Posterior vena cava (tissue), 2 donors: ENCODE results near the gene SYPL1. TPM values are rescaled to one million over a fixed set of nuclear protein-coding genes. Genes with fewer than 3 reads are reported as not detected.

Experiments
- DNase-seq: peaks from one replicate; pipeline ENCODE4 v3.0.0-alpha.2; 2020; ENCODE audit warnings: low spot score
- intact Hi-C, 2 donors: fragments of 100-400 bp; cut with DNase I; formaldehyde crosslinking; loops; one replicate each; pipeline versions ENCODE4 v1.14.1 to v1.14.2; 2022 to 2023
- total RNA-seq, 2 donors: library from RNA; stranded (reverse); fragmentation: NEBNext Ultra II Directional; extraction: Animal tissue kit (Norgen Biotek cat#: 25700); gene quantifications; one replicate each; pipeline ENCODE4 v1.2.1, GENCODE V29; 2021
- donor health status: DM: yes; HTN: yes; CAD: no.
- donor health status: DM: yes; HTN: yes; CAD: no.

SYPL1 gene
- total RNA-seq, 2 donors from 2014 or later = 81.4 to 89.8 TPM

GRCh38 chr7:106102387-106102966, 9.6 kb downstream of the SYPL1 start:
- no peak for DNase-seq
- intact Hi-C loops = no loop called here

- DNase-seq = no peak
- intact Hi-C loops = no loop called here
Measured at GRCh38 chr7:106101726-106102125, 10.4 kb downstream of the SYPL1 start.

GRCh38 chr7:106100863-106101629, 11.1 kb downstream of the SYPL1 start:
- intact Hi-C loops = no loop called here

GRCh38 chr7:106099539-106099938, 12.6 kb downstream of the SYPL1 start:
- intact Hi-C loops = no loop called here
- no peak for DNase-seq

More at GRCh38 chr7:106100863-106101629, 11.1 kb downstream of the SYPL1 start:
- no peak for DNase-seq

- intact Hi-C loops = no loop called here
- DNase-seq = no peak
Measured at GRCh38 chr7:106098889-106099288, 13.2 kb downstream of the SYPL1 start.

GRCh38 chr7:106095634-106096033, 16.5 kb downstream of the SYPL1 start:
- no peak for DNase-seq
- intact Hi-C loops = no loop called here

GRCh38 chr7:106094780-106095179, 17.3 kb downstream of the SYPL1 start:
- intact Hi-C loops = no loop called here
- DNase-seq = no peak

GRCh38 chr7:106092204-106092603, 19.9 kb downstream of the SYPL1 start:
- no peak for DNase-seq
- intact Hi-C loops = no loop called here

GRCh38 chr7:106089647-106090046, 22.5 kb downstream of the SYPL1 start:
- intact Hi-C loops = no loop called here

GRCh38 chr7:106088014-106088413, 24.1 kb downstream of the SYPL1 start:
- no peak for DNase-seq
- intact Hi-C loops = no loop called here

More at GRCh38 chr7:106089647-106090046, 22.5 kb downstream of the SYPL1 start:
- DNase-seq = no peak

GRCh38 chr7:106086062-106086461, 26.1 kb downstream of the SYPL1 start:
- no peak for DNase-seq
- intact Hi-C loops = no loop called here

- no peak for DNase-seq
- intact Hi-C loops = no loop called here
Measured at GRCh38 chr7:106085015-106085414, 27.1 kb downstream of the SYPL1 start.

- no peak for DNase-seq
- intact Hi-C loops = no loop called here
Measured at GRCh38 chr7:106083717-106084116, 28.4 kb downstream of the SYPL1 start.

- intact Hi-C loops = loop anchor here in 1 of 2 donors (1.0 kb wide), 1 partner anchor 22 kb away; no protein-coding TSS in a partner anchor
- no peak for DNase-seq
Measured at GRCh38 chr7:106082087-106082854, 29.8 kb downstream of the SYPL1 start.

GRCh38 chr7:106080300-106080987, 31.7 kb downstream of the SYPL1 start:
- DNase-seq = no peak
- intact Hi-C loops = no loop called here

GRCh38 chr7:106076537-106076936, 35.6 kb downstream of the SYPL1 start:
- intact Hi-C loops = no loop called here
- no peak for DNase-seq

- DNase-seq = no peak
- intact Hi-C loops = no loop called here
Measured at GRCh38 chr7:106075937-106076336, 36.2 kb downstream of the SYPL1 start.

GRCh38 chr7:106074257-106074656, 37.9 kb downstream of the SYPL1 start:
- DNase-seq = no peak
- intact Hi-C loops = no loop called here

GRCh38 chr7:106073701-106074100, 38.4 kb downstream of the SYPL1 start:
- no peak for DNase-seq
- intact Hi-C loops = no loop called here

- no peak for DNase-seq
- intact Hi-C loops = no loop called here
Measured at GRCh38 chr7:106072715-106073091, 39.4 kb downstream of the SYPL1 start.
